ENCODE results near the gene HERPUD2.
"Not testable (repeated sequence)": the region's sequence is repeated elsewhere in the genome, so short reads cannot be mapped to it uniquely, and the experiment has no call there.

The HERPUD2 gene

DNA sequence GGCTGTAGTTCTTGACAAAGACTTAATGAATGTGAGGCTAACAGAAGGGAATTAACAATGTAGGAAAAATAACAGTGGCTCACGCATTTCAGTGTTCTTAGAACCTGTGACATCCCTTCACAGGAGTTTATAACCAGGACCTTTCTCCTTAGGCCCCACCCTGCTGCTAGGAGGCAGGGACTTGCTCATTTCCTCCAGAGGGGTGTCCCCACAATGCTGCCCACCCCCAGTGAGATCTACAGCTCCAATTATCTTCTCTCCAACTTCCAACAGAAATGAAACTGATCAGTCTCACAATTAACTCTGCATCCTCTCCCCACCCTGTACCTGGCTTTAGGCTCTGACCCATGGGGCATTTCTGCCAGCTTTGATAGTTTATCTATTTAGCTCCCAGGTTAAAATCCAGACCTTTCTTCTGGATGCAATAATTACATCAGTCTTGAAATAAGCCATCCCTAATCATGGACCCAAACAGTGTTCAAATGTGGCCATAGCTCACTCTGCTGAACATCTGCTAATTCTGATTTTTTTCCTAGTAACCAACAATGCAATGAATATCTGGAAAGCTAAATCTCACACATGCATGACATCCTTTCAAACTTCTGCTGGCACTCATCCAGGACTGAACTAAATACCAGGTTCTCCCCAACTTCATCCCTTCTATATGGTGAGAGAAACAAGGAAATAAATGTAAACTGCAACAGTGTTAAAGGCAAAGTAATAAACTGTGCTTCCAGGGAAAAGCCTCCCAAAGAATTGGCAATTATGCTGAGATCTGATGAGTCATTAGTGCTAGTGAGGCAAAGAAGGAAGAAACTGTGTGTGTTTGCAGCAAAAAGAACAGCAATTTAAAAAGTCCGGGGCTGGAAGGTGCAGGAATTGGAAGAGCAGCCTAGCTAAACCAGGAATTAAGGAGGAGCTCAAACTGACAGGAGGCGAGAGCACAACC is 64.6 kb downstream of the HERPUD2 start:
- H3K9me3 Mint-ChIP-seq, result no peaks in the 10 kb centered on the region
- no peak overlapping the region for H3K27ac Mint-ChIP-seq
- H3K4me1 Mint-ChIP-seq (ENCODE audit: low read depth), result no peaks in the 10 kb centered on the region
- H3K4me3 Mint-ChIP-seq, result no peak overlapping the region
- H3K27me3 Mint-ChIP-seq (ENCODE audit: low read depth), result no peaks in the 10 kb centered on the region
- H3K36me3 Mint-ChIP-seq (ENCODE audit: low read depth), result peaks cover 28% of the 10 kb centered on the region

- Mint-ChIP-seq H3K4me1 (ENCODE audit: low read depth) (peaks cover 1% of the 10 kb centered on the region), H3K27me3 (ENCODE audit: low read depth) (no peaks in the 10 kb centered on the region), H3K27ac (no peak overlapping the region), H3K4me3 (no peak overlapping the region), H3K9me3 (no peaks in the 10 kb centered on the region), H3K36me3 (ENCODE audit: low read depth) (peaks cover 1% of the 10 kb centered on the region)
Observed at GRCh38 chr7:35624299-35625186, 70.4 kb downstream of the HERPUD2 start.

DNA sequence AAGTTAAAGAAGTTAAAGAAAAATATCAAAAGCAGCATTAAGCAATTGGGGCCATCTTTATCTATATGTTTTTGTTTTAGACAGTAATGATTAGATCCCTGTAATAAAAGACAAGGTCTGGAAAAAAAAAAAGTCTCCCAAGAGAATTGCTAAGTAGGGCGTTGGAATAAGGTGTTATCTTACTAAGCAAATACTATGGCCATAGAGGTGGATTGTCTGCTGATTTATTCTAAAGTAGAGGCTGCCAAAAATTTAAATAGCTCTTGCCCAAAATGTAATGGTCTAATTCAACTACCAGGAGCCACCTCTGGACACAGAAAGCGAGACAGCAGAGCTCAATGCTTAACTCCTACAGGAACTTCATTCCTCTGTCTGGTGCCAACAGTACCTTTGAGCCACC is 71.6 kb downstream of the HERPUD2 start:
- Mint-ChIP-seq H3K27ac (no peak overlapping the region), H3K9me3 (no peaks in the 10 kb centered on the region), H3K4me3 (no peak overlapping the region), H3K4me1 (ENCODE audit: low read depth) (peaks cover 1% of the 10 kb centered on the region), H3K27me3 (ENCODE audit: low read depth) (no peaks in the 10 kb centered on the region), H3K36me3 (ENCODE audit: low read depth) (peaks cover 1% of the 10 kb centered on the region)

- Mint-ChIP-seq H3K27me3 (ENCODE audit: low read depth) (no peaks in the 10 kb centered on the region), H3K4me1 (ENCODE audit: low read depth) (peaks cover 1% of the 10 kb centered on the region), H3K9me3 (no peaks in the 10 kb centered on the region), H3K27ac (no peak overlapping the region), H3K4me3 (no peak overlapping the region), H3K36me3 (ENCODE audit: low read depth) (no peaks in the 10 kb centered on the region)
Observed at GRCh38 chr7:35619863-35620262, 75.1 kb downstream of the HERPUD2 start.

GRCh38 chr7:35617041-35617440 is 77.9 kb downstream of the HERPUD2 start:
- no peak overlapping the region for H3K4me3 Mint-ChIP-seq
- H3K27me3 Mint-ChIP-seq (ENCODE audit: low read depth), result no peaks in the 10 kb centered on the region
- no peak overlapping the region for H3K27ac Mint-ChIP-seq
- H3K36me3 Mint-ChIP-seq (ENCODE audit: low read depth), result no peaks in the 10 kb centered on the region
- H3K9me3 Mint-ChIP-seq, result no peaks in the 10 kb centered on the region
- no peaks in the 10 kb centered on the region for H3K4me1 Mint-ChIP-seq (ENCODE audit: low read depth)

GRCh38 chr7:35613150-35613549 is 81.8 kb downstream of the HERPUD2 start:
- H3K27ac Mint-ChIP-seq, result no peak overlapping the region
- H3K4me3 Mint-ChIP-seq, result no peak overlapping the region
- H3K9me3 Mint-ChIP-seq, result no peaks in the 10 kb centered on the region
- peaks cover 2% of the 10 kb centered on the region for H3K36me3 Mint-ChIP-seq (ENCODE audit: low read depth)
- H3K4me1 Mint-ChIP-seq (ENCODE audit: low read depth), result no peaks in the 10 kb centered on the region
- no peaks in the 10 kb centered on the region for H3K27me3 Mint-ChIP-seq (ENCODE audit: low read depth)

- Mint-ChIP-seq H3K27me3 (ENCODE audit: low read depth) (peaks cover 3% of the 10 kb centered on the region), H3K4me3 (no peak overlapping the region), H3K36me3 (ENCODE audit: low read depth) (peaks cover under 1% of the 10 kb centered on the region), H3K4me1 (ENCODE audit: low read depth) (no peaks in the 10 kb centered on the region), H3K9me3 (no peaks in the 10 kb centered on the region), H3K27ac (no peak overlapping the region)
Observed at GRCh38 chr7:35605760-35606159, 89.2 kb downstream of the HERPUD2 start.

GRCh38 chr7:35604595-35604994 is 90.3 kb downstream of the HERPUD2 start:
- no peaks in the 10 kb centered on the region for H3K36me3 Mint-ChIP-seq (ENCODE audit: low read depth)
- no peaks in the 10 kb centered on the region for H3K4me1 Mint-ChIP-seq (ENCODE audit: low read depth)
- H3K9me3 Mint-ChIP-seq, result no peaks in the 10 kb centered on the region
- peaks cover 3% of the 10 kb centered on the region for H3K27me3 Mint-ChIP-seq (ENCODE audit: low read depth)
- H3K4me3 Mint-ChIP-seq, result no peak overlapping the region
- no peak overlapping the region for H3K27ac Mint-ChIP-seq

DNA sequence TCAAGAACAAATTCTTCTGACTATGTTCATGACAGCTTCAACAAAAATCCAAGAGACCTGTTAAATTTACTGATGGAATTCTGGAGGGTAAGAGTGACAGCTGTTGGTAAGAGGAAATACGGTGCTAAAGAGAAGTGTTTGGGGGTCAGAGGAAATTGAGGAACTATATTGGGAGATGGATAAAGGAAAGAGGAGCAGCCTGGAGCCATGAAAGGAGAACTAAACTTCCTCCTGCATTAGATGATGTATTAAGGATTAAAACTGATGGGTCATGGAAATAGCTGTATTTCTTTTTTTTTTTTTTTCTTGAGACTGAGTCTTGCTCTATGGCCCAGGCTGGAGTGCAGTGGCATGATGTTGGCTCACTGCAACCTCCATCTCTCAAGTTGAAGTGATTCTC is 95.3 kb downstream of the HERPUD2 start:
- H3K4me3 Mint-ChIP-seq, result no peak overlapping the region
- H3K27me3 Mint-ChIP-seq (ENCODE audit: low read depth), result peaks cover 3% of the 10 kb centered on the region
- H3K9me3 Mint-ChIP-seq, result no peaks in the 10 kb centered on the region
- H3K27ac Mint-ChIP-seq, result no peak overlapping the region
- H3K36me3 Mint-ChIP-seq (ENCODE audit: low read depth), result no peaks in the 10 kb centered on the region
- no peaks in the 10 kb centered on the region for H3K4me1 Mint-ChIP-seq (ENCODE audit: low read depth)

DNA sequence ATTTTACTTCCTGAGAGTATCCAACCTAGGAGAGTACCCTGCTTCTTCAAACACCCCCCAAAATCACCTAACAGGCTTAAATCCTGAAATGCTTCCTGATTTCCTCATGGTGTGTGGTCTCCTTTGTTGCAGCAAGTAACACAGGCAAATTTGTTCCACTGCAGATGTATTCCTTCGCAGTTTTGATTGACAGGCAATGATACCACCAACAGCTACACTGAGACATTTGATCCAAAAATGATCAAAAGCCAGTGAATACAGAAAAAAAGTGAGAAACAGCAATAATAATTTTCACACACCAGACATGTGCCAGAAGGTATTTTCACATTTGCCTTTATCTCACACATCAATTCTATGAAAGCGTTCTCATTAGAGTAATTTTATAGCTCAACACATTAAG is 95.9 kb downstream of the HERPUD2 start:
- Mint-ChIP-seq H3K4me3 (no peak overlapping the region), H3K9me3 (no peaks in the 10 kb centered on the region), H3K27me3 (ENCODE audit: low read depth) (peaks cover 3% of the 10 kb centered on the region), H3K27ac (no peak overlapping the region), H3K36me3 (ENCODE audit: low read depth) (no peaks in the 10 kb centered on the region), H3K4me1 (ENCODE audit: low read depth) (no peaks in the 10 kb centered on the region)

- Mint-ChIP-seq H3K4me1 (ENCODE audit: low read depth) (no peaks in the 10 kb centered on the region), H3K27me3 (ENCODE audit: low read depth) (no peaks in the 10 kb centered on the region), H3K9me3 (no peaks in the 10 kb centered on the region), H3K27ac (no peak overlapping the region), H3K4me3 (no peak overlapping the region), H3K36me3 (ENCODE audit: low read depth) (no peaks in the 10 kb centered on the region)
Observed at GRCh38 chr7:35596061-35596460, 98.9 kb downstream of the HERPUD2 start.

DNA sequence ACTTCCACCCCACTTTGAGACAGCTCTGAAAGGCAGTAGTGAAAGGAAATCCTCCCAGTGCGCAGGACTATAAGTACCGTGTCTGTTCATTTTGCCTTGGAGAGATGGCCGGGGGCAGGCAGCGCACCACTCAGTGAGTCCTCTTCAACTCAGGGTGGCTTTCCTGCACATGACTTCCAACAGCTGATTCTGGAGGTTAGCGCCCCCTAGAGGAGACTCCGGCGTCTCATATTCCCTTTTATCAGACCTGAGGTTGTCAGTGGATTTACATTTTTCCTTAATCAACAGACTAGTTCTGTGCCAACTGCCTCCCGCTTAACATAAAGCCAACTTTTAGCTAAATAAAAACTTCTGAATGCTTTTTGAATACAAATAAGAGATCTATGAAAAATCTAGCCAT is 101.0 kb downstream of the HERPUD2 start:
- H3K36me3 Mint-ChIP-seq (ENCODE audit: low read depth), result no peaks in the 10 kb centered on the region
- no peak overlapping the region for H3K4me3 Mint-ChIP-seq
- H3K27ac Mint-ChIP-seq, result no peak overlapping the region
- no peaks in the 10 kb centered on the region for H3K4me1 Mint-ChIP-seq (ENCODE audit: low read depth)
- H3K27me3 Mint-ChIP-seq (ENCODE audit: low read depth), result no peaks in the 10 kb centered on the region
- H3K9me3 Mint-ChIP-seq, result no peaks in the 10 kb centered on the region

GRCh38 chr7:35588647-35589046 is 106.3 kb downstream of the HERPUD2 start:
- Mint-ChIP-seq H3K27ac (no peak overlapping the region), H3K27me3 (ENCODE audit: low read depth) (peaks cover 3% of the 10 kb centered on the region), H3K36me3 (ENCODE audit: low read depth) (no peaks in the 10 kb centered on the region), H3K4me1 (ENCODE audit: low read depth) (no peaks in the 10 kb centered on the region), H3K9me3 (no peaks in the 10 kb centered on the region), H3K4me3 (no peak overlapping the region)

DNA sequence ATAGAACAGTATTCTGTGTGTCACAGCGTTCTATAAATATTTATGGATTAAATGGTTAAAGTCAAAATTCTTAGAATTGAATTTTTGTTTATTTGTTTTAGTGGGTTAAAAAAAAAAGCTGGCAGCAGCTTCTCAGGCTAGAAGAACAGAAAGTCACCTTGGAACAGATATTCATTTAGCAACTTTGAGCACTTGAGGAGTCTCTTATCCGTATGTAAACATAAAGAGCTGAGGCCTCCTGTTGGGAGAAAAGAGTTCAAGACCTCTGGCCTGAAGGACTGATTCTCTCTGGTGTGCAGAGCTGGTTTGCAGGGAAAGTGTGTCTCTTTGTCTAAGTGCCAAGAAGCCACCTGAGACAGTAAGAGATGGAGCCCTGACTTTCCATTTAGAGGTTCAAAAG is 109.9 kb downstream of the HERPUD2 start:
- Mint-ChIP-seq H3K27ac (no peak overlapping the region), H3K27me3 (ENCODE audit: low read depth) (peaks cover 3% of the 10 kb centered on the region), H3K4me3 (no peak overlapping the region), H3K36me3 (ENCODE audit: low read depth) (no peaks in the 10 kb centered on the region), H3K4me1 (ENCODE audit: low read depth) (no peaks in the 10 kb centered on the region), H3K9me3 (no peaks in the 10 kb centered on the region)

- not testable (repeated sequence) for H3K4me3 Mint-ChIP-seq; H3K27me3 Mint-ChIP-seq (ENCODE audit: low read depth); H3K9me3 Mint-ChIP-seq; H3K36me3 Mint-ChIP-seq (ENCODE audit: low read depth); H3K27ac Mint-ChIP-seq; H3K4me1 Mint-ChIP-seq (ENCODE audit: low read depth)
Observed at GRCh38 chr7:35584533-35584932, 110.4 kb downstream of the HERPUD2 start.
